ENCODE measurements around the gene TSSK2.

DNA sequence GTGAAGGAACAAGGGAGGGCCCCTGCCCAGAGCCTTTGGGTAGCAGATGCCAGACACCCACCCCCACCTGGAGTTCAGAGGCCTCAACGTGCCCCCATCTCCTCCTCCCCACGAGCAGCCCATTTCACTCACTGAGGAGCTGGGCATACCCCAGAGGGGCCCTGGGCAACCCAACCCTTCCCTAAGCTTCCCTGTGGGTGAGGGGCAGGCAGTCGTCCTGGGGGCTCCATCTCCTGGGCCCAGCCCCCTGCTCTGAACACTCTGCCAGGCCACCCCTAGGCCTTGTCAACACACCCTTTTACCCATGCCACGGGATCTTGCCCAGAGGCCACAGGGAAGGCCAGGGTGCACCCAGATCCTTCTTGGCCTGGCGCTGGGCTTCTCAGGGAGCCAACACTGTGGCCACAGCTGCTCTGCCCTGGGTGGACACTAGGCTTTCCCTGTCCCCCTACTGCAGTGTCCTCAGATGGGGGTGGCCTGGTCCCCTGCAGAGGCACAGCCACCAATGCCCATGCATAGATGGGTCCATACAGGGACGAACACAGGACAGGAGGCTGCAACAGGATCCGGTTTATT lies 44.0 kb downstream of the TSSK2 start:
- TF ChIP-seq CTCF (IDR thresholded peaks at IDR 0.05), result no peak
- no peak for TF ChIP-seq POLR2AphosphoS5 (IDR thresholded peaks at IDR 0.05)
- TF ChIP-seq POLR2A (IDR thresholded peaks at IDR 0.05), result no peak
